Prostate gland (tissue), 2 donors: ENCODE data around the gene CORO2B. TPM values are rescaled to one million over a fixed set of nuclear protein-coding genes. Genes with fewer than 3 reads are reported as not detected.

Experiments used
- DNase-seq: peaks from one replicate; pipeline ENCODE4 v3.0.0-alpha.2; 2019; ENCODE audit warnings: low spot score
- H3K27ac ChIP-seq, 2 donors: fragments of 200-600 bp; sonication (generic); 2 replicates each; pipeline ENCODE4 v1.5.1; 2017 to 2019
- H3K27me3 ChIP-seq: fragments of 200-600 bp; sonication (generic); replicated peaks from 2 replicates; pipeline ENCODE4 v1.5.1; 2019; ENCODE audit not compliant: insufficient read depth
- H3K36me3 ChIP-seq, 2 donors: fragments of 200-600 bp; sonication (generic); 1 replicate in 1 of 2; 2 replicates in 1 of 2; pipeline versions ENCODE4 v1.5.1 to v1.8.1; 2017 to 2019
- H3K4me1 ChIP-seq: fragments of 200-600 bp; sonication (generic); replicated peaks from 2 replicates; pipeline ENCODE4 v1.5.1; 2019
- H3K4me3 ChIP-seq, 2 donors: fragments of 200-600 bp; sonication (generic); 2 replicates each; pipeline ENCODE4 v1.5.1; 2017 to 2019
- H3K9me3 ChIP-seq: fragments of 200-600 bp; sonication (generic); 2 replicates; pipeline ENCODE4 v1.5.1; 2017
- POLR2A ChIP-seq: fragments of 450-650 bp; IDR thresholded peaks from one replicate; pipeline ENCODE4 v1.6.1; 2016; ENCODE audit warnings: antibody characterized with exemption, mild to moderate bottlenecking
- POLR2AphosphoS5 ChIP-seq: sonication (generic); formaldehyde crosslinking; IDR thresholded peaks from one replicate; pipeline ENCODE4 v1.6.1; 2017; ENCODE audit warnings: antibody characterized with exemption
- WGBS: methylation state at CpG from one replicate; pipeline ENCODE4 v1.1.5; 2018; 5-methylcytosine and 5-hydroxymethylcytosine counted together
- intact Hi-C: fragments of 100-400 bp; cut with DNase I; formaldehyde crosslinking; loops from one replicate; pipeline ENCODE4 v1.14.2; 2022
- total RNA-seq, 2 donors: library from RNA; depleted of rRNA; stranded (reverse); fragments of >200 nt; gene quantifications; one replicate each; pipeline ENCODE4 v1.1.0, GENCODE V29; 2016
- TF ChIP-seq, protein P1 (sequence below), 4 experiments: fragments of 200-600 bp in 2 of 4; fragments of 450-650 bp in 2 of 4; sonication (generic) in 2 of 4; IDR thresholded peaks; 1 replicate in 3 of 4; 2 replicates in 1 of 4; pipeline ENCODE4 v1.5.1; 2016 to 2019; ENCODE audit warnings: antibody characterized with exemption in 4 of 4, mild to moderate bottlenecking in 2 of 4, moderate library complexity in 2 of 4

The CORO2B gene
- total RNA-seq, 2 donors from 2014 or later = 0.50 to 1.4 TPM

DNA sequence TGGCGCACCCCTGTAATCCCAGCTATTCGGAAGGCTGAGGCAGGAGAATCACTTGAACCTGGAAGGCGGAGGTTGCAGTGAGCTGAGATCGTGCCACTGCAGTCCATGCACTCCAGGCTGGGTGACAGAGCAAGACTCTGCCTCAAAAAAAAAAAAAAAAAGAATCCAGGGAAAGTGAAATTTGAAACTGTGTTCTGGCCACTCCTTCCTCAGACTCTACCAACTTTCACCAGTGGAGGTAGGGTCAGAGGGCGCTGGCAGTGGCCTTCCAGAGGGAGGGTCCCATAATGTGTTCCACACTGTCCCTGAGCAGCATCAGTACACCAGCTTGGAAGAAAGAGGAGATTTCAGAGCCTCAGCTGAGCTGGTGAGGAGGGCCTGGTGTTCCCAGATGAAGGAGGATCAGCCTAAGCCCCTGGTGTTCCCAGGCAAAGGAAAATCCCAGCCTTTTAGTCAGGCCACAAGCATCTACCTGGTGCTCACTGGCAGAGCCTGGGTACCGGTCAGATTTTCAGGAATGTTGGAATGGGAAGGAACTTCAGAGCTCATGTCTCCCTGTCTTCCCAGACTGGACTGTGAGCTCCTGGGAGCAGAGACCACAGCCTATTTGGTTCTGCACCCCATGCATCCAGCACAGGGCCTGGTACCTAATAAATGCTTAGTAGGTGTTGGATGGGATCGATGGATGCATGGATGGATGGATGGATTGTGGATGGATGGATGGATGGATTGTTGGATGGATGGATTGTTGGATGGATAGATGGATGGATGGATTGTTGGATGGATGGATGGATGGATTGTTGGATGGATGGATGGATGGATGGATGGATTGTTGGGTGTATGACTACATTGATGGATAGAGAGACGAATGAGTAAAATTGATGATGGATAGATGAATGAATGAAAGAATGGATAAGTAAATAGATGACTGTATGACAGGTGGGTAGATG, 117.9 kb downstream of the CORO2B start:
- TF ChIP-seq, protein P1, sequence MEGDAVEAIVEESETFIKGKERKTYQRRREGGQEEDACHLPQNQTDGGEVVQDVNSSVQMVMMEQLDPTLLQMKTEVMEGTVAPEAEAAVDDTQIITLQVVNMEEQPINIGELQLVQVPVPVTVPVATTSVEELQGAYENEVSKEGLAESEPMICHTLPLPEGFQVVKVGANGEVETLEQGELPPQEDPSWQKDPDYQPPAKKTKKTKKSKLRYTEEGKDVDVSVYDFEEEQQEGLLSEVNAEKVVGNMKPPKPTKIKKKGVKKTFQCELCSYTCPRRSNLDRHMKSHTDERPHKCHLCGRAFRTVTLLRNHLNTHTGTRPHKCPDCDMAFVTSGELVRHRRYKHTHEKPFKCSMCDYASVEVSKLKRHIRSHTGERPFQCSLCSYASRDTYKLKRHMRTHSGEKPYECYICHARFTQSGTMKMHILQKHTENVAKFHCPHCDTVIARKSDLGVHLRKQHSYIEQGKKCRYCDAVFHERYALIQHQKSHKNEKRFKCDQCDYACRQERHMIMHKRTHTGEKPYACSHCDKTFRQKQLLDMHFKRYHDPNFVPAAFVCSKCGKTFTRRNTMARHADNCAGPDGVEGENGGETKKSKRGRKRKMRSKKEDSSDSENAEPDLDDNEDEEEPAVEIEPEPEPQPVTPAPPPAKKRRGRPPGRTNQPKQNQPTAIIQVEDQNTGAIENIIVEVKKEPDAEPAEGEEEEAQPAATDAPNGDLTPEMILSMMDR (IDR thresholded peaks at IDR 0.05) = no peak
- TF ChIP-seq POLR2AphosphoS5 = no peak
- no peak for TF ChIP-seq POLR2A
- 89% methylated on average over 8 of the region's 8 CpGs for WGBS
- H3K4me3 ChIP-seq = no peak overlapping the region
- H3K4me1 ChIP-seq = no peaks in the 10 kb centered on the region
- no peak overlapping the region for H3K27ac ChIP-seq
- intact Hi-C loops = no loop called here
- no peaks in the 10 kb centered on the region for H3K27me3 ChIP-seq
- H3K36me3 ChIP-seq = no peaks in the 10 kb centered on the region
- no peaks in the 10 kb centered on the region for H3K9me3 ChIP-seq
- no peak for DNase-seq

DNA sequence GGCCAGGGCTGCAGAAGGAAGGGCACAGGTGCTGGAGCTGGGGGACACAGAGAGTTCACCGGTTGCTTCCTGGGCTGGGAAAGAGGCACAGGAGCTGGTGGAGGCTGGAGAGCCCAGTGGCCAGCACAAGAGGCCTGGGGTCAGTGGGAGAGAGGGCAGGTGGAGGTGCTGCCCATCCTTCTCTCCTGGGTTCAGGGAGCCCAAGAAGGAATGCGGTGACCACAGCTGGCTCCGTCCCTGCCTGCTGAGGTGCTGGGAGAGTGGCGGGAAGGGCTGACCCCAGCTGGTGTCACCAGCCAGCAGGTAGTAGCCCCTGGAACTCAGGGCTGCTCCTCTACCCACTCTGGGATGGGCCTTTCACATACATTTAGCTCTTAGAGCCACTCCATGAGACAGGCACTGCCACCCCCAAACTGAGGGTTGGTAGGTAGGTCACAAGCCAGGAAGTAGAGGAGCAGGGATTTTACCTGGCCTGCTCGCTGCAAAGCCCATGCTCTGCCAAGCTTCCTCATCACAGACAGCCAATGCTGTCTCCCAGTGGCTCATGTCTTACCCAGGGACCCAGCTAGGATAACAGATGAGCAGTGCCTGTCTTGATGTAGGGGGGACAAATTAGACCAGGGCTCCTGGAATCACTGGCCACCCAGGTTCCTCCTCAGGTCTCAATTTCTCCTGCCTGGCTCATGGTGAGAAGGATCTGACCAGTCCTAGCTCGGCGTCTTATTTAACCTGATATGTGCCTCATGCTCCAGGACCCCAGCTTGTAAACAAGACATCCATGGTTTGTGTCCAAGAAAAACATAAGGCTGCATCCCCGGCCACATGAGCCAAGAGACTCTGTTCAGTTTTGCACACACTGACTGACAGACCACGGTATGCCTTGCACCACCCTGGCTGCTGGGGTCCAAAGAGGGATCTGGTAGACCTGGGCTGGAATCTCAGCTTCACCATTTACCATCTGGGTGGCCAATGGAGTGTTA, 119.2 kb downstream of the CORO2B start:
- intact Hi-C loops = no loop called here
- H3K4me1 ChIP-seq = no peaks in the 10 kb centered on the region
- H3K4me3 ChIP-seq = no peak overlapping the region
- H3K27ac ChIP-seq = no peak overlapping the region
- H3K9me3 ChIP-seq = no peaks in the 10 kb centered on the region
- no peak for DNase-seq
- no peaks in the 10 kb centered on the region for H3K27me3 ChIP-seq
- TF ChIP-seq, protein P1 (IDR thresholded peaks at IDR 0.05) = no peak
- TF ChIP-seq POLR2A = no peak
- no peak for TF ChIP-seq POLR2AphosphoS5
- no peaks in the 10 kb centered on the region for H3K36me3 ChIP-seq
- 77% methylated on average over 8 of the region's 9 CpGs for WGBS

DNA sequence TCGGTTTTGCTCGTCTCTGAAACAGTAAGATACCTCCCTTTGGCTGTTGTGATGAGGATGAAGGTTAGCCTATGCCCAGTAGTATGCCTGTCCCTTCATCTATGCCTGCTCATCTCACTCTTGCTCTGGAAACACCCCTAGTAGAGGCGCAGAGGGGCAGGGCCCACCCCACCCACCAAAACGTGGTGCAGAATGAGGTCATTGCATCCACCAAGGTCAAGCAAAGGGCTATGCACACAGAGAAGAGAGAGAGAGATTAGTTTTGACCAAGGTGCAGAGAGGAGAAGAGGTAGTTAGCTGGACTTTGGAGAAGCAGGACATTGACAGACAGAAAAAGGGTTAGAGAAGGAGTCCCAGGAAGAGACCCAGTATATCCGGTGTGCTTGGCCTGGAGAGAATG, 119.9 kb downstream of the CORO2B start:
- H3K4me3 ChIP-seq = no peak overlapping the region
- H3K27me3 ChIP-seq = no peaks in the 10 kb centered on the region
- no peak for TF ChIP-seq POLR2A
- TF ChIP-seq, protein P1 (IDR thresholded peaks at IDR 0.05) = no peak
- no peak for TF ChIP-seq POLR2AphosphoS5
- no peaks in the 10 kb centered on the region for H3K4me1 ChIP-seq
- no peaks in the 10 kb centered on the region for H3K9me3 ChIP-seq
- no peak for DNase-seq
- H3K27ac ChIP-seq = no peak overlapping the region
- intact Hi-C loops = no loop called here
- H3K36me3 ChIP-seq = no peaks in the 10 kb centered on the region
- WGBS = 82% methylated on average over 5 of the region's 5 CpGs

- no peaks in the 10 kb centered on the region for H3K4me1 ChIP-seq
- DNase-seq = no peak
- H3K4me3 ChIP-seq = no peak overlapping the region
- no peaks in the 10 kb centered on the region for H3K36me3 ChIP-seq
- intact Hi-C loops = no loop called here
- H3K27ac ChIP-seq = no peak overlapping the region
- WGBS = 86% methylated on average over 12 of the region's 12 CpGs
- H3K27me3 ChIP-seq = no peaks in the 10 kb centered on the region
- H3K9me3 ChIP-seq = no peaks in the 10 kb centered on the region
- no peak for TF ChIP-seq POLR2A
- TF ChIP-seq, protein P1 (IDR thresholded peaks at IDR 0.05) = no peak
- no peak for TF ChIP-seq POLR2AphosphoS5
These were observed 120.5 kb downstream of the CORO2B start for GRCh38 chr15:68699124-68699880.
